ENCODE measurements around the gene CECR2. TPM values are rescaled to one million over a fixed set of nuclear protein-coding genes. Genes with fewer than 3 reads are reported as not detected.

CECR2 gene
- total and polyA plus RNA-seq, 2 of the 8 experiments (the other 6 are each of a cell fraction or from before 2014, with no cell fraction given) = 18.3 to 123 TPM

DNA sequence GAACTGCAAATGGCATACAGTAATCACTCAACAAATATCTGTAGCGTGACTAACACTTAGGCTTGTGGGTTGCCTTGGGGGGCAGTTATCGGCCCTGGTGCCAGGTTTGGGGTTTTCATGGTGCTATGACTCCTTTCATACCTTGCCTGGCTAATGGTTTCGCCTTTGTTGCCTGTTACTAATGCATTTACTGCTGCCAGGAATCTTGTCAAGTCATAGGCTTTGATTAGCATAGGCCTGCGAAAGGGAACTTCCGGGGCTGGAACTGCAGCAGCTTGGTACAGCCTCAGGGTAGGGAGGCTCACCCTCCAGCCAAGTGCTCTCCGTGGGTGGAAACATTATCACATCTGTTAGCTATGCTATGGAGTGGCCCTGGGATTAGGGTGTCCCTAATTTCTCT, 207.2 kb downstream of the CECR2 start:
- no peak overlapping the region for H4K91ac ChIP-seq (replicated peaks; ENCODE audit: insufficient read length, low read length)
- no peak overlapping the region for H2BK120ac ChIP-seq (replicated peaks; ENCODE audit: low read depth, low read length)
- DNase-seq (ENCODE audit: low read depth in 1 of 2, low spot score in 2 of 2) (no peak), FAIRE-seq (no peak)
- no peak overlapping the region for H3K4me2 ChIP-seq (ENCODE audit: insufficient read depth in 1 of 2, low read depth in 2 of 2, low read length in 2 of 2)
- no peaks in the 10 kb centered on the region for H3K79me2 ChIP-seq (ENCODE audit: control insufficient read depth in 1 of 2, insufficient read depth in 2 of 2, low read length in 2 of 2)
- H3K4me1 ChIP-seq (replicated peaks in 1 of 4; ENCODE audit: control insufficient read depth in 3 of 4, insufficient read depth in 4 of 4, low read length in 3 of 4) = peaks cover 0 to 3% (median 0%) of the 10 kb centered on the region in 4 experiments; a peak in 4 of 7 replicates
- no peak overlapping the region for H3K14ac ChIP-seq (ENCODE audit: insufficient read length)
- H2BK20ac ChIP-seq (ENCODE audit: low read length) = no peak overlapping the region
- no peak overlapping the region for H3K4me3 ChIP-seq (ENCODE audit: extremely low read depth in 1 of 4, insufficient read depth in 2 of 4, low read depth in 3 of 4, low read length in 4 of 4)
- no peaks in the 10 kb centered on the region for H3K79me1 ChIP-seq (ENCODE audit: low read depth, low read length)
- no peak overlapping the region; the same call in 1 of the 2 replicates for H3K27ac ChIP-seq (ENCODE audit: low read depth, low read length)
- no peak overlapping the region for H3K23ac ChIP-seq (ENCODE audit: insufficient read length)
- no peak overlapping the region for H2AFZ ChIP-seq (ENCODE audit: low read length)
- H3K4ac ChIP-seq (replicated peaks; ENCODE audit: insufficient read length, low read depth, low read length) = no peak overlapping the region
- no peaks in the 10 kb centered on the region for H4K20me1 ChIP-seq (replicated peaks in 1 of 2; ENCODE audit: control insufficient read depth in 1 of 2, insufficient read depth in 2 of 2, low read length in 2 of 2)
- H3K23me2 ChIP-seq (ENCODE audit: low read depth, low read length) = peaks cover 1% of the 10 kb centered on the region; the same call in 1 of the 2 replicates
- H3K9me3 ChIP-seq (ENCODE audit: insufficient read depth in 2 of 2, low read depth in 1 of 2, low read length in 1 of 2) = no peaks in the 10 kb centered on the region
- ChIA-PET CTCF (ENCODE audit: partially characterized antibody) (interaction anchor here (0.8 to 1.0 kb wide), 2 partner anchors 18 to 44 kb away, joined by 3 read pairs; no protein-coding TSS in a partner anchor), POLR2A (ENCODE audit: partially characterized antibody) (interaction anchor here (0.6 to 1.1 kb wide), 4 partner anchors 11 to 13 kb away, joined by 3 to 4 read pairs (median 3); partner anchors contain the start of gene SLC25A18)
- H3K56ac ChIP-seq (replicated peaks; ENCODE audit: insufficient read length, low read depth, low read length) = no peak overlapping the region
- TF ChIP-seq MAFK (IDR thresholded peaks at IDR 0.05; ENCODE audit: low read depth, low read length) = no peak
- no peak for TF ChIP-seq EP300 (IDR thresholded peaks at IDR 0.05; ENCODE audit: borderline replicate concordance in 1 of 2, low read depth in 2 of 2, low read length in 2 of 2)
- TF ChIP-seq HDAC6 (IDR thresholded peaks at IDR 0.05; ENCODE audit: low read depth, low read length) = no peak
- no peak for TF ChIP-seq MAX (IDR thresholded peaks at IDR 0.05)
- no peak for TF ChIP-seq TEAD4 (IDR thresholded peaks at IDR 0.05; ENCODE audit: low read depth, low read length)
- TF ChIP-seq NRF1 (IDR thresholded peaks at IDR 0.05; ENCODE audit: low read depth, low read length) = no peak
- TF ChIP-seq TBP (IDR thresholded peaks at IDR 0.05; ENCODE audit: low read depth, low read length) = no peak
- TF ChIP-seq EZH2 (IDR thresholded peaks at IDR 0.05; ENCODE audit: low read depth, low read length, severe bottlenecking) = no peak
- TF ChIP-seq BRCA1 (IDR thresholded peaks at IDR 0.05; ENCODE audit: low read depth, low read length) = no peak
- no peak for TF ChIP-seq SP4 (IDR thresholded peaks at IDR 0.05; ENCODE audit: low read length)
- H3K18ac ChIP-seq (ENCODE audit: extremely low read depth, low read length) = no peak overlapping the region
- no peaks in the 10 kb centered on the region for H3K36me3 ChIP-seq (ENCODE audit: control insufficient read depth in 2 of 4, insufficient read depth in 4 of 4, low read length in 3 of 4)
- 89% methylated on average over 6 of the region's 6 CpGs; no CpG with 5 or more reads in 1 of the 2 experiments for WGBS, 2 experiments (ENCODE audit: extremely low coverage in 1 of 2, insufficient coverage in 1 of 2, insufficient read length in 1 of 2, insufficient replicate concordance in 2 of 2, low coverage in 1 of 2, low lambda C conversion rate in 2 of 2, missing lambda C conversion rate in 1 of 2)
- no peak overlapping the region for H4K8ac ChIP-seq (ENCODE audit: extremely low read depth, insufficient read depth, low read length)
- no peaks in the 10 kb centered on the region for H3K27me3 ChIP-seq (replicated peaks in 1 of 4; ENCODE audit: control insufficient read depth in 3 of 4, extremely low read depth in 1 of 4, insufficient read depth in 3 of 4, low read length in 3 of 4)
- H2BK5ac ChIP-seq (ENCODE audit: low read depth, low read length) = no peak overlapping the region
- no peak overlapping the region for H2BK15ac ChIP-seq (ENCODE audit: low read length)
- H3K9ac ChIP-seq (replicated peaks in 1 of 4; ENCODE audit: extremely low read depth in 1 of 4, low read depth in 3 of 4, low read length in 3 of 4) = no peak overlapping the region
- H2AK5ac ChIP-seq (ENCODE audit: low read depth, low read length) = no peak overlapping the region
- H2BK12ac ChIP-seq (ENCODE audit: low read depth, low read length) = no peak overlapping the region
- no peak overlapping the region for H4K5ac ChIP-seq (ENCODE audit: insufficient read length, low read depth, low read length)
